HG03457 (cell line): ENCODE data around the gene SLC25A12.
"Not testable (repeated sequence)": the region's sequence is repeated elsewhere in the genome, so short reads cannot be mapped to it uniquely, and the experiment has no call there.

ENCODE experiments used
- ATAC-seq: cut with Tn5 transposase; IDR thresholded peaks from one replicate; pipeline ENCODE4 v1.9.1; 2021; ENCODE audit warnings: moderate number of reproducible peaks; ENCODE audit not compliant: unreplicated experiment

SLC25A12 gene

GRCh38 chr2:171792886-171793580 lies 101.0 kb downstream of the SLC25A12 start:
- no peak for ATAC-seq

- no peak for ATAC-seq
Observed at GRCh38 chr2:171792157-171792556, 101.9 kb downstream of the SLC25A12 start.

- no peak for ATAC-seq
Observed at GRCh38 chr2:171791361-171791760, 102.7 kb downstream of the SLC25A12 start.

GRCh38 chr2:171789956-171790355 lies 104.1 kb downstream of the SLC25A12 start:
- no peak for ATAC-seq

- ATAC-seq: no peak
Observed at GRCh38 chr2:171788316-171788993, 105.6 kb downstream of the SLC25A12 start.

- no peak for ATAC-seq
Observed at GRCh38 chr2:171787333-171788072, 106.5 kb downstream of the SLC25A12 start.

GRCh38 chr2:171785450-171785849 lies 108.6 kb downstream of the SLC25A12 start:
- no peak for ATAC-seq

- ATAC-seq: no peak
Observed at GRCh38 chr2:171778515-171778914, 115.5 kb downstream of the SLC25A12 start.

GRCh38 chr2:171774581-171774980 lies 119.5 kb downstream of the SLC25A12 start:
- ATAC-seq: not testable (repeated sequence)

GRCh38 chr2:171772373-171772772 lies 121.7 kb downstream of the SLC25A12 start:
- ATAC-seq: no peak

GRCh38 chr2:171771463-171771862 lies 122.6 kb downstream of the SLC25A12 start:
- no peak for ATAC-seq

GRCh38 chr2:171763602-171764001 lies 130.4 kb downstream of the SLC25A12 start:
- ATAC-seq: no peak

- ATAC-seq: no peak
Observed at GRCh38 chr2:171762879-171763573, 131.0 kb downstream of the SLC25A12 start.

- not testable (repeated sequence) for ATAC-seq
Observed at GRCh38 chr2:171761176-171761575, 132.9 kb downstream of the SLC25A12 start.

GRCh38 chr2:171758762-171759161 lies 135.3 kb downstream of the SLC25A12 start:
- not testable (repeated sequence) for ATAC-seq

- no peak for ATAC-seq
Observed at GRCh38 chr2:171754254-171754939, 139.6 kb downstream of the SLC25A12 start.

- ATAC-seq: no peak
Observed at GRCh38 chr2:171747371-171747770, 146.7 kb downstream of the SLC25A12 start.

- no peak for ATAC-seq
Observed at GRCh38 chr2:171745806-171746205, 148.2 kb downstream of the SLC25A12 start.

- ATAC-seq: no peak
Observed at GRCh38 chr2:171745141-171745540, 148.9 kb downstream of the SLC25A12 start.

- ATAC-seq: no peak
Observed at GRCh38 chr2:171742760-171743159, 151.3 kb downstream of the SLC25A12 start.

- ATAC-seq: no peak
Observed at GRCh38 chr2:171741189-171741588, 152.9 kb downstream of the SLC25A12 start.
